Vagina (tissue), 2 donors: Measurements from ENCODE around the gene ZNF318. TPM values are rescaled to one million over a fixed set of nuclear protein-coding genes. Genes with fewer than 3 reads are reported as not detected.
"Not testable (repeated sequence)": the region's sequence is repeated elsewhere in the genome, so short reads cannot be mapped to it uniquely, and the experiment has no call there.

Experiments used
- DNase-seq, 2 donors: peaks; one replicate each; pipeline ENCODE4 v3.0.0-alpha.2; 2017; ENCODE audit errors: extremely low spot score in 2 of 2
- H3K27ac ChIP-seq: fragments of 200-600 bp; sonication (generic); one replicate; pipeline ENCODE4 v1.5.1; 2019
- H3K27me3 ChIP-seq: fragments of 200-600 bp; sonication (generic); one replicate; pipeline ENCODE4 v1.5.1; 2019
- H3K36me3 ChIP-seq, 2 donors: fragments of 200-600 bp; sonication (generic); one replicate each; pipeline ENCODE4 v1.5.1; 2017 to 2019
- H3K4me1 ChIP-seq: fragments of 200-600 bp; sonication (generic); one replicate; pipeline ENCODE4 v1.5.1; 2019
- H3K4me3 ChIP-seq, 2 donors: fragments of 200-600 bp; sonication (generic); 1 replicate in 1 of 2; 2 replicates in 1 of 2; pipeline ENCODE4 v1.5.1; 2016 to 2019
- H3K9me3 ChIP-seq: fragments of 200-600 bp; sonication (generic); one replicate; pipeline ENCODE4 v1.5.1; 2019
- CTCF ChIP-seq, 3 experiments: fragments of 450-650 bp in 2 of 3; fragments of 200-600 bp in 1 of 3; sonication (generic) in 1 of 3; IDR thresholded peaks; one replicate each; pipeline ENCODE4 v1.5.1; 2017 to 2019; ENCODE audit warnings: antibody characterized with exemption in 3 of 3, mild to moderate bottlenecking in 2 of 3, moderate library complexity in 2 of 3
- POLR2A ChIP-seq, 2 donors: fragments of 450-650 bp; IDR thresholded peaks; one replicate each; pipeline ENCODE4 v1.6.1; 2017; ENCODE audit warnings: antibody characterized with exemption in 2 of 2, mild to moderate bottlenecking in 2 of 2, moderate library complexity in 2 of 2
- POLR2AphosphoS5 ChIP-seq, 2 donors: sonication (generic); formaldehyde crosslinking; IDR thresholded peaks; one replicate each; pipeline ENCODE4 v1.9.0; 2017; ENCODE audit warnings: antibody characterized with exemption in 2 of 2, mild to moderate bottlenecking in 2 of 2, low read depth in 1 of 2; ENCODE audit not compliant: insufficient read depth in 1 of 2
- intact Hi-C: fragments of 100-400 bp; cut with DNase I; formaldehyde crosslinking; loops from one replicate; pipeline ENCODE4 v1.15.1; 2023
- total RNA-seq: library from RNA; depleted of rRNA; stranded (reverse); fragments of >200 nt; gene quantifications from one replicate; pipeline ENCODE4 v1.2.3, GENCODE V29; 2016

The ZNF318 gene
- total RNA-seq, 1 donor from 2014 or later, result 17.2 TPM

GRCh38 chr6:43361269-43361668, 8.2 kb downstream of the ZNF318 start:
- Histone ChIP-seq H3K27ac (no peak overlapping the region), H3K9me3 (no peaks in the 10 kb centered on the region), H3K27me3 (no peaks in the 10 kb centered on the region), H3K4me3 (no peak overlapping the region), H3K4me1 (peaks cover 4% of the 10 kb centered on the region), H3K36me3 (peaks cover 0 to 46% of the 10 kb centered on the region in 2 donors)
- no peak for DNase-seq
- intact Hi-C loops, result loop anchor here (10.0 kb wide), 1 partner anchor 144 kb away; no protein-coding TSS in a partner anchor
- TF ChIP-seq POLR2AphosphoS5 (IDR thresholded peaks at IDR 0.05; ENCODE audit: insufficient read depth in 1 of 2, low read depth in 1 of 2), result no peak
- no peak for TF ChIP-seq CTCF (IDR thresholded peaks at IDR 0.05)
- no peak for TF ChIP-seq POLR2A (IDR thresholded peaks at IDR 0.05)

GRCh38 chr6:43359831-43360230, 9.6 kb downstream of the ZNF318 start:
- no peak for DNase-seq
- H3K27me3 ChIP-seq, result no peaks in the 10 kb centered on the region
- TF ChIP-seq POLR2A (IDR thresholded peaks at IDR 0.05) (no peak), POLR2AphosphoS5 (IDR thresholded peaks at IDR 0.05; ENCODE audit: insufficient read depth in 1 of 2, low read depth in 1 of 2) (no peak), CTCF (IDR thresholded peaks at IDR 0.05) (no peak)
- H3K36me3 ChIP-seq, result peaks cover 0 to 55% of the 10 kb centered on the region in 2 donors
- intact Hi-C loops, result loop anchor here (10.0 kb wide), 1 partner anchor 145 kb away; no protein-coding TSS in a partner anchor
- H3K4me3 ChIP-seq, result no peak overlapping the region
- no peak overlapping the region for H3K27ac ChIP-seq
- H3K4me1 ChIP-seq, result no peaks in the 10 kb centered on the region
- no peaks in the 10 kb centered on the region for H3K9me3 ChIP-seq

- H3K4me3 ChIP-seq, result no peak overlapping the region
- peaks cover 0 to 55% of the 10 kb centered on the region in 2 donors for H3K36me3 ChIP-seq
- intact Hi-C loops, result no loop called here
- no peaks in the 10 kb centered on the region for H3K9me3 ChIP-seq
- TF ChIP-seq CTCF (IDR thresholded peaks at IDR 0.05), result no peak
- TF ChIP-seq POLR2AphosphoS5 (IDR thresholded peaks at IDR 0.05; ENCODE audit: insufficient read depth in 1 of 2, low read depth in 1 of 2), result no peak
- TF ChIP-seq POLR2A (IDR thresholded peaks at IDR 0.05), result no peak
- no peaks in the 10 kb centered on the region for H3K4me1 ChIP-seq
- H3K27ac ChIP-seq, result no peak overlapping the region
- DNase-seq, result no peak
- no peaks in the 10 kb centered on the region for H3K27me3 ChIP-seq
Measured at GRCh38 chr6:43359381-43359780, 10.1 kb downstream of the ZNF318 start.

- Histone ChIP-seq H3K27ac (no peak overlapping the region), H3K4me1 (no peaks in the 10 kb centered on the region), H3K36me3 (peaks cover 0 to 45% of the 10 kb centered on the region in 2 donors), H3K27me3 (no peaks in the 10 kb centered on the region), H3K9me3 (no peaks in the 10 kb centered on the region), H3K4me3 (no peak overlapping the region)
- no peak for DNase-seq
- intact Hi-C loops, result no loop called here
- TF ChIP-seq POLR2AphosphoS5 (IDR thresholded peaks at IDR 0.05; ENCODE audit: insufficient read depth in 1 of 2, low read depth in 1 of 2), result no peak
Measured at GRCh38 chr6:43355862-43356590, 13.4 kb downstream of the ZNF318 start.

- intact Hi-C loops, H3K9me3 ChIP-seq, H3K27me3 ChIP-seq, DNase-seq, H3K4me3 ChIP-seq, H3K4me1 ChIP-seq, H3K27ac ChIP-seq: not testable (repeated sequence)
- H3K36me3 ChIP-seq, result peaks cover 0 to 59% of the 10 kb centered on the region in 2 donors
Measured at GRCh38 chr6:43351951-43352350, 17.5 kb downstream of the ZNF318 start.

- no peak for TF ChIP-seq CTCF (IDR thresholded peaks at IDR 0.05)
- TF ChIP-seq POLR2A (IDR thresholded peaks at IDR 0.05), result no peak
- TF ChIP-seq POLR2AphosphoS5 (IDR thresholded peaks at IDR 0.05; ENCODE audit: insufficient read depth in 1 of 2, low read depth in 1 of 2), result no peak
- no peak overlapping the region for H3K4me3 ChIP-seq
- intact Hi-C loops, result no loop called here
- peaks cover 0 to 63% of the 10 kb centered on the region in 2 donors for H3K36me3 ChIP-seq
- H3K27ac ChIP-seq, result no peak overlapping the region
- H3K4me1 ChIP-seq, result no peaks in the 10 kb centered on the region
- no peaks in the 10 kb centered on the region for H3K9me3 ChIP-seq
- no peaks in the 10 kb centered on the region for H3K27me3 ChIP-seq
- no peak for DNase-seq
Measured at GRCh38 chr6:43347444-43347843, 22.0 kb downstream of the ZNF318 start.
